Lower leg skin (tissue), 3 donors: ENCODE results near the gene ZNF578.

Experiments
- CTCF ChIP-seq, 3 donors: fragments of 450-650 bp; IDR thresholded peaks; one replicate each; pipeline ENCODE4 v1.5.1; 2016; ENCODE audit warnings: antibody characterized with exemption in 3 of 3, mild to moderate bottlenecking in 3 of 3, moderate library complexity in 2 of 3
- POLR2A ChIP-seq, 2 donors: fragments of 450-650 bp; IDR thresholded peaks; one replicate each; pipeline ENCODE4 v1.6.1; 2016 to 2017; ENCODE audit warnings: antibody characterized with exemption in 2 of 2, mild to moderate bottlenecking in 1 of 2, moderate library complexity in 1 of 2

DNA sequence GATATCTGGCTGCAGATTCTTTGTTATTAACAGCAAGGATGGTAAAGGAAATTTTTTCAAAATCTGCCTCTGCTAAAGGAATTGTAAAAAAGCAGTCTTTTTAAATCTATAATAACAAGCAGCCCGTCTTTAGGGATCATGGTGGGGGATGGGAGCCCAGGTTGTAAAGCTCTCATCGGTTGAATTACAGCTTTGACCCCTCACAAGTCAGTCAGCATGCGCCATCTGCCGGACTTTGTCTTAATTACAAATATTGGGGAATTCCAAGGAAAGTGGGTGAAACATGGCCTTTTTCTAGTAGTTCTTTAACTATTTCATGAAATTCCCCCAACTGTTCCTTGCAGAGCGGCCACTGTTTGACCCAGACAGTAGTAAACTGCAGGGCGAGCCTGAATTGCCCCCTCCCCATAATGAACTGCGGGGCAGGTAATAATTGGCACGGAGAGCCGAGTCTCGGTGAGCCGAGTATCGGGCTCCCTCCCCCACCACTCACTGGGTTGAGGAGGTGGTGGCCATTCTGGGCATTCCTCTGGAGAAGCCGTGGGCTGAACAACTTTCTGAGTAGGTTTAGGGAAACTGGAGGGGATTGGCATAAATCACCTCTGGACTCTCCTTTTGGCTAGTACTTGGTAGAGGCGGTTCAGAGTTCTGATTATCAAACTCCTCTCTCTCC lies 11.6 kb downstream of the ZNF578 start:
- no peak for TF ChIP-seq CTCF (IDR thresholded peaks at IDR 0.05)
- no peak for TF ChIP-seq POLR2A (IDR thresholded peaks at IDR 0.05)
